SKM-1 treated with dmso at 0.1 percent for 144 hours (cell line): ENCODE data around the gene SYCP1.
"Not testable (repeated sequence)": the region's sequence is repeated elsewhere in the genome, so short reads cannot be mapped to it uniquely, and the experiment has no call there.

ENCODE experiments used
- DNase-seq: peaks from one replicate; lab custom pipeline; 2025; ENCODE audit not compliant: unreplicated experiment; lab: John Stamatoyannopoulos, UW

SYCP1 gene, protein sequence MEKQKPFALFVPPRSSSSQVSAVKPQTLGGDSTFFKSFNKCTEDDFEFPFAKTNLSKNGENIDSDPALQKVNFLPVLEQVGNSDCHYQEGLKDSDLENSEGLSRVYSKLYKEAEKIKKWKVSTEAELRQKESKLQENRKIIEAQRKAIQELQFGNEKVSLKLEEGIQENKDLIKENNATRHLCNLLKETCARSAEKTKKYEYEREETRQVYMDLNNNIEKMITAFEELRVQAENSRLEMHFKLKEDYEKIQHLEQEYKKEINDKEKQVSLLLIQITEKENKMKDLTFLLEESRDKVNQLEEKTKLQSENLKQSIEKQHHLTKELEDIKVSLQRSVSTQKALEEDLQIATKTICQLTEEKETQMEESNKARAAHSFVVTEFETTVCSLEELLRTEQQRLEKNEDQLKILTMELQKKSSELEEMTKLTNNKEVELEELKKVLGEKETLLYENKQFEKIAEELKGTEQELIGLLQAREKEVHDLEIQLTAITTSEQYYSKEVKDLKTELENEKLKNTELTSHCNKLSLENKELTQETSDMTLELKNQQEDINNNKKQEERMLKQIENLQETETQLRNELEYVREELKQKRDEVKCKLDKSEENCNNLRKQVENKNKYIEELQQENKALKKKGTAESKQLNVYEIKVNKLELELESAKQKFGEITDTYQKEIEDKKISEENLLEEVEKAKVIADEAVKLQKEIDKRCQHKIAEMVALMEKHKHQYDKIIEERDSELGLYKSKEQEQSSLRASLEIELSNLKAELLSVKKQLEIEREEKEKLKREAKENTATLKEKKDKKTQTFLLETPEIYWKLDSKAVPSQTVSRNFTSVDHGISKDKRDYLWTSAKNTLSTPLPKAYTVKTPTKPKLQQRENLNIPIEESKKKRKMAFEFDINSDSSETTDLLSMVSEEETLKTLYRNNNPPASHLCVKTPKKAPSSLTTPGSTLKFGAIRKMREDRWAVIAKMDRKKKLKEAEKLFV

DNA sequence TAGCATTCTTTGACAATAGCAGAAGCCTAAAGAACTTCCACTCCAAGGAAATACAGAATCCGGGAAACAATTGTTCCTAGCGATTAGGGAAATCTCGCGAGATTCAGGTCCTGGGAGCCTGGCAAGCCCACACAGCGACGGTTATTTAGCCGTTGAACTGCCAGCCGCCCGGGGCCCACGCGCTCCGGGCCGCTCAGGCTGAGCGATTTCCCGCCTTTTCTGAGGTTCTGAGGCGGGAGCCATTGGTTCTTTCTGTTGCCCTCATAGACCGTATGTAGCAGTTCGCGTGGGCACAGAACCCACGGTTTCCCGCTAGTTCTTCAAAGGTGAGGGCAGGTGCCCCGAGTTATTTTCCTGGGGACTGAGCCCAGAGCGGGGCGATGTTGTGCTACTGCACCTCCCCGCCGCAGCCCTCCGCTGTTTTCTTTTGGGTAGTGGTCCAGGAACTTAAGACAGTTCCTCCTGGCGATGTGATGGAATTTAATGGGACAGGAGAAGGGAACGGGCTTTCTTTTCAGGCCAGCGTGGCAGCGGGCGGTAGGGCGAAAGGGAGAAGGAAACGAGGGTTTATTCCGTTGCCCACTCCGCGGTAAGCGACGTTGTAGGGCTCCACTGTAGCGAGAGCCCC lies at the start of gene SYCP1:
SYCP1 (plus strand) TSS at position 171 of the 628 bp plus-strand sequence. CDS start 602 bp downstream, outside the sequence.
- no peak for DNase-seq

DNA sequence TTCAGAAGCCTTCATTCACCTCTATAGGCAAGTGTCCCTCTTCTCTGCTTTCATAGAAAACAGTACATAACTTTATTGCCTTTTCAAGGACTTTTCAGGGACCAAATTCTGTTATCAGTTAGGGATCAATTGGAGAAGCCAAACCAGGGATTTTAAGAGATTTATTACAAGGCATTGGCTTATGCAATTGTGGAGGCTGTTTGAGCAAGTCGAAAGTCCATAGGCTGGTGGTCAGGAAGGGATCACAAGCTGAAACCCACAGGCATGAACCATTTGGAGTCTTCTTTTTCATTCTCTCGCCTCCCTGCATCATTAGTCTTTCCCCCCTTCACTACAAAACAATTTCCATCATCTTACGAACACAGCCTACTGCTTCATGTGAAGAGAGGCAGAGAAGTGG lies 34.8 kb upstream of the SYCP1 start:
- DNase-seq = no peak

DNA sequence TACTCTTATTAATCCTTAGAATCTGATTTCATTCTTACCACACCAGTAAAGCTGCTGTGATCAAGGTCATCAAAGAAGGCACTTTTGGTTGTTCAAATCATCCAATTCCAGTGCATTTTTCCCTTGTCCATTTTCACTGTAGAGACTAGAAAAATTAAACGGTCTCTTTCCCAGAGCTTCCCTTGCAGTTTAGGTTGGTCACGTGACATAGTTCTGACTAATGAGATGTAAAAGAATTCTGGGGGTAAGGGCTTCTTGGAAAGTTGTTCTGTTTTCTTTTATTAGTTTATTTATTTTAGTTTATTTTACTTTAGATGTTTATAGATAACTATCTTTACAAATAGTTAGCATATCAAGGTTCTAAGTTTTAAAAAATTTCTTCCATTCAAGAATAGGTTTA lies 34.3 kb upstream of the SYCP1 start:
- no peak for DNase-seq

DNA sequence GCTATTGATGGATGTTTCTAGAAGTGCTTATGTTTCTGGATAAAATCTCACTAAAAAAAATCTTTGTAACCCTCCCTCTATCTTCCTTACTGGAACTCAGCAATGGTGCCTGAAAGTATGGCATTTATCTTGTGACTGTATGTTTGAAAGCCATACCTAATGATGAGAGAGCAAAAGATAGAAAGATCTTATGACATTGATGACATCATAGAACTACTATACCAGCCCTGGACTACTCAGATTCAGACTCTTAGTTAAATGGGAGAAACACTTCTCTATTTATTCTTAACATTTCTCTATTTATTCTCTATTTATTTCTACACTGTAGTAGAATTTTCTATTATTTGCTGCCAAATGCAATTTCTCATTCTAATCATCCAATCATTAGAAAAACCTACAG lies 32.7 kb upstream of the SYCP1 start:
- DNase-seq = no peak

DNA sequence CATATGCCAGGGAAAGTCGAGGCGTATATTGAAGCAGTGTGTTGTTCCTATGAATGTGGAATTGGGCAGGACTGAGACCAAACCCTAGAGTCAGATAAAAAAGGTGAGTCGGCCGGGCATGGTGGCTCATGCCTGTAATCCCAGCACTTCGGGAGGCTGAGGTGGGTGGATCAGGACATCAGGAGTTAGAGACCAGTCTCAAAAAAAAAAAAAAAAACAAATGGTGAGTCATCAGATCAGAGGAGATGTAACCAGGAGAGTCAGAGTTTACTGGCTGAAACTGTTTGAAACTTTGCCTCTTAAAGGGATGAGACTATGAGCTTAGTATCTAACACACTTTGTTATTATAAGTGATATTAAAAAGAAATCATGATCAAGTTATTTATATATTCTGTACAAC lies 26.4 kb upstream of the SYCP1 start:
- no peak for DNase-seq

DNA sequence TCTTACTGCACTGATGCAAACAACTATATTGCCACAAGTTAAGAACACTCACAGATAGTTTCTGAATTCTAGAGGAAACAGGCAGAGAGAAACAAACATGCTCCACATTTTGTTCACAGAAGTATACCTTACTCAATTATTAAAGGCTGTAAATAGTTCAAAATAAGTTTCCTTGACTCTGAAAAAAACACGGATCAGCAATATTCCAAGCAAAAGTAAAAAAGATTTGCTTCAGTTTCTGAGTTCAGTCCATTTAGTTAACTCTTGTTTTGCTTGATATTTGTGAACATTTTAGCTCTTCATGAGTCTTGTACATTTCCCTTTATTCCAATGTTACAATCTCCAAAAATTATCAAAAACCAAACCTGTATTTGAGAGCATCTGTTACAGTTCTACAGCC lies 24.6 kb upstream of the SYCP1 start:
- DNase-seq = not testable (repeated sequence)

DNA sequence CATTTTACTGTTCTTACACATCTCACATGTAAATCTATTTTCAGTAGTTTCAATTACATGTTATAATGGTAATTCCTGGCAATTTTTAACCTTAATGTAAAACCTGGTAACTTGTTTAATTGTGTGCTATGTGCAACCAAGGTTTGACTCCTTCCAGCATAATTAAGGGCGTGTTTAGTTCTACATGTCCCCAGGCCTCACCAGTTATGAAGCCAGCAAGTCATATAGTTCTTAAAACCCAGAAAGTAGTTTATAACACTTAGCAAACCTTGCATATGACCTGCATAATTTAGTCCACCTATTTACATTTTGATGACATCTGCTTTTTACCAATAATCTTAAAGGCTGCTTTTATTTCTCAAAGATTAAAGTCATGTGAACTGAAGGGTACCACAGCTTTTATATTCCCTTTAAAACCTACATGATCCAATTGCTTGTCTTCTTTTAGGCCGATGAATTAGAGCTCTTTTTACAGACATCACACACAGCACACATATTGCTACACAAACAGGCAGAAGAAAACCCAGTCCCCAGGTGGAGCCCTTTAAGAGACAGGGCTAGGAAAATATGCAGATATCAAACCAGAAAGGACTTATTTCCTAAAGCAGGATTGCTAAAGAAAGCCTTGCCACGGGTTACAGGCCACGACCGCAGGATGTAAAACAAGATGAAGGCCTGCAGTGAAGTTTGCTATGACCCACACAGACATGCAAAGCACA lies 23.2 kb upstream of the SYCP1 start:
- DNase-seq = no peak

DNA sequence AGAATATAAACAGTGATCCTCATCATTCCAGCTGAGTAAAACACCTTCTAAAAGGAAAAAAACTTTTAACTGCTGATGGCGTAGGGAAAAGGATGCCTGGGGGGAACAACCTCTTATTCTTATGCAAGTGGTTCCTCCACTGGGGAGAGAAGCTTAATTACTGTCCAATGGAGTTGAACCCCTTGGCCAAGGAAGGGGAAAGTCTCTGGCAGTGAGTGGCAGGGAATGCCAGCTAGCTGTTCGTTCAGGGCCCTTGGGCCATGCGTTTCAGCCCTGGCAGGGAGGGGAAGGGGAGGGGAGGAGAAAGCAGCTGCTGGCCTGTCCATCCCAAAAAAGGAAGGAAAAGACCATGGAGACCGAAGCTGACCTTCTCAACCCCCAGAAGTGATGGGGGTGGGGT lies 22.6 kb upstream of the SYCP1 start:
- no peak for DNase-seq

DNA sequence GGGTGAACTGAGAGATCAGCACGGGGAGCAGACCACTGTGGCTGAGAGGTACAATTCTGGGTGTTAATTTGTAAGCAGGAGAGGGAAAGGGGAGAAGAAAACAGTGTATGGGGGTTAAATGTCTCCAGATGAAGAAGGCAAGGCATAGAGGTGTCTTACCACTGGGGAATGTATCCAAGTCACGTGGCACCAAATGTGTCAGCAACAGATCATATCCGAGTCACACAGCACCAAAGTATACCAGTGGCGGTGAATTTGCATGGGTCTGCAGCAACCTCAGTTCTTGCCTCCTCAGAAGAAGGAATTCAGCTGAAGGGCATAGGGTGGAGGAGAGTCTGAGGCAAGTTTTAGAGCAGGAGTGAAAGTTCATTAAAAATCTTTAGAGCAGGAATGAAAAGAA lies 21.2 kb upstream of the SYCP1 start:
- no peak for DNase-seq

DNA sequence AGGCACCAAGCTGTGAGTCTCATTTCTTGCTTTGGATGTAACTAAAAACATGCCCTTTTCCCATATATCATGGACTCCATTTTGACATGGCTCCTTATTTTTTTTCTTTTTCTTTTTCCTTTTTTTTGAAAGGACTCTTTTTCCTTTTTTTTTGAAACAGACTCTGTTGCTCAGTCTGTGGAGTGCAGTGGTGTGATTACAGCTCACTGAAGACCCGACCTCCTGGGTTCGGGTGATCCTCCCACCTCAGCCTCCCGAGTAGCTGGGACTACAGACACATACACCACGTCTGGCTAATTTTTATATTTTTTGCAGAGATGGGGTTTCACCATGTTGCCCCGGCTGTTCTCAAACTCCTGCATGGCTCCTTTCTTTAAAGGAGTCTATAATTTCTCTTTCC lies 10.4 kb upstream of the SYCP1 start:
- no peak for DNase-seq

DNA sequence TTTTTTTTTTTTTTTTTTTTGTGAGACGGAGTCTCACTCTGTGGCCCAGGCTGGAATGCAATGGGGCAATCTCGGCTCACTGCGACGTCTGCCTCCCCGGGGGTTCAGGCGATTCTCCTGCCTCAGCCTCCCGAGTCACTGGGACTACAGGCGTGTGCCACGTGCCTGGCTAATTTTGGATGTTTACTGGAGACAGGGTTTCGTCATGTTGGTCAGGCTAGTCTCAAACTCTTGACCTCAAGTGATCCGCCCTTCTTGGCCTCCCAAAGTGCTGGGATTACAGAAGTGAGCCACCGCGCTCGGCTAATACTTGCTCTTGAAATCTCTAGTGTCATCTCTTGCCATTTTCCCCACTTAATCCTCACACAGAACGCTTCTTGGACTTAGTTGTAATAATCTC lies 1.1 kb upstream of the SYCP1 start:
- DNase-seq = no peak

DNA sequence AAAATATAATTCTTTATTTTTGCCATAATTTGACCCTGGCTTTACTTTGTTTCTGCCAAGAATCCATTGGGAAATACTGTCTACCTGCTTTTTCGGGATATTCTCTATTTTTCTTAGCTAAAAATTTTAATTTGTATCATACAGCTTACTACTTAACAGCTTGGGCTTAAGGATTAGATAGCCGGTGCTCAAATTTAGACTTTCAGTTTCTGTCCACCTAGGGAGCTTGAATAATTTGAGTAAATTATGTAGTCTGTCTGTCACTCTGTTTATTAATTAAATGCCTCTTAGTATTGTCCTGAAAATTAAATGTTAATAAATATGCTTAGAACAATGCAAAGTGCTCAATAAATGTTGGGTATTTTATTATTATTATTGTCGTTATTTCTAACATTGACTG lies 6.7 kb downstream of the SYCP1 start:
- no peak for DNase-seq

DNA sequence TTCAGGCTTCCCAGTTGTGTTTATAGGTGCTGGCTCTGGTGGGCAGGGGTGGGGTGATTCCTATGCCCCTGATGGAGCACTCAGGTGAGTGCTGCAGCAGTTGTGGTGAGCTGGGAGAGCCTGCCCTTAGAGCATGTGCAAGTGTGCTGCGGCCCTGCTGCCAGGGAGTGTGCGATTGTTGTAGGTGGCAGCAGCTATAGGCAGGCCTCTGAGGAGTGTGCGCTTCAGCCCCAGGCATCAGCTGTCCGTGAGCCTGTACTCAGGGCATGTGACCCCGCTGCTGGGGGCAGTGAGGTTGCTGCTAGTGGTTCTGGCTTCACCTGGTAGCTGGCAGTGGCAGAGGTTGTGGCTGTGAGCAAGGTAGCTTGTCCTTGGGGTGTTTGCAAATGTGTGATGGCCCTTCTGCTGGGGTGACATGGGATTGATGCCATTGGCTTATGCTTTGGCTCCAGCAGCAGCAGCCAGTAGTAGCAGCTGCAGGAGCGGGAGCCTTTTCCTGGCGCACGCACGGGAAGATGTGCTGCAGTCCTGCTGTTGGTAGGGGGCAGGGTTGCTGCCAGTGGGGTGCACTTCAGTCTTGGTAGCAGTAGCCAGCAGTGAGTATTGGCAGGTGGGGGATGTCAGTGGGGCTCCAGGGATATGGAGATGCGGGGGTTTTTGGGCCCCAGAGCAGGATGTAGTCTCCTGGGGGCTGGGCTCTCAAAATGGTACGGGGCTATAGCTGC lies 37.7 kb downstream of the SYCP1 start:
- no peak for DNase-seq

DNA sequence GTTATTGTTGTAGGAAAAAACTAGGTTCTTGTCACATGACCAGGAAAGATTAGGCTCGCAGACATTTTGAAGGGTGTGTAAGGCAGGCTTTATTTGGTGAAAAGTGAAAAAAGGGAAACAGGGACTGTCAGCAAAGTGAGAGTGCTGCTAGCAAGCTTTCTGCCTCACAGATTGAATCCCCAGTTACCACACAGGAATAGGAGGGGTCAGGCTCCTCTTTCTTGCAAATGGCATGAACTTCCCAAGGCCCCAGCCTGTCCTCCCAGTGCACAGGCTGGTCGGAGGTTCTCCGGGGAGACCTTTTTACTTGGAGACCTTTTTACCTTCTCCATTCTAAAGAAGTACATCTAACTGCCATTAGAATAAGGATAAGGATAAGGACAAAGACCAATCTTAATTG lies 42.1 kb downstream of the SYCP1 start:
- DNase-seq = no peak

DNA sequence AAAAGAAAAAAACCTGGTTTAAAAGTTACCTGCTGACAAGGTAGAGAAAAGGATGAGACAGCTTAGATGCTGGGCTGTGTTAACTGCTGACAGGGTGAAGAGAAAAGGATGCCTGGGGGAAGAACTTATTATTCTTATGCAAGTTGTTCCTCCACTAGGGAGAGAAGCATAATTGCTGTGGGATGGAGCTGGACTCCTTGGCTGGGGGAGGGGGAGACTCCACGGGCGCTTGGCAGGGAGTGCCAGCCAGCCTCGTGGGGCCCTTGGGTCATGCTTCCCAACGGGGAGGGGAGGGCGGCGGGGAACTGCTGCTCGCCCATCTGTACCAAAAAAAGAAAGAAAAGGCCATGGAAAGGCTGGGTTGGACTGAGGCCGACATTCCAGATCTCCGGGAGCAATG lies 47.2 kb downstream of the SYCP1 start:
- DNase-seq = no peak

DNA sequence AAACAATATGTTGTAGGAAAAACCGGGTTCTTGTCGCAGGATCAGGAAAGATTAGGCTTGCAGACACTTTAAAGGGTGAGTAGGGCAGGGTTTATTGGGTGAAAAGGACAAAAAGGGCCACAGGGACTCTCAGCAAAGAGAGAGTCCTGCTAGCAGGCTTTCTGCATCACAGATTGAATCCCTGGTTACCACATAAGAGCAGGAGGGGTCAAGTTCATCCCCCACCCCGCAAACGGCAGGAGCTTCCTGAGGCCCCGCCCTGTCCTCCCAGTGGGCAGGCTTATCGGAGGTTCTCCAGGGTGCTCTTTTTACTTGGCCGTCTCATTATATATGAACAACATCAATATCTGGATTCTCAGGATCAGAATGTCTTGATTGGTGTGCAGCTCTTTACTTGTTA lies 47.7 kb downstream of the SYCP1 start:
- DNase-seq = no peak

DNA sequence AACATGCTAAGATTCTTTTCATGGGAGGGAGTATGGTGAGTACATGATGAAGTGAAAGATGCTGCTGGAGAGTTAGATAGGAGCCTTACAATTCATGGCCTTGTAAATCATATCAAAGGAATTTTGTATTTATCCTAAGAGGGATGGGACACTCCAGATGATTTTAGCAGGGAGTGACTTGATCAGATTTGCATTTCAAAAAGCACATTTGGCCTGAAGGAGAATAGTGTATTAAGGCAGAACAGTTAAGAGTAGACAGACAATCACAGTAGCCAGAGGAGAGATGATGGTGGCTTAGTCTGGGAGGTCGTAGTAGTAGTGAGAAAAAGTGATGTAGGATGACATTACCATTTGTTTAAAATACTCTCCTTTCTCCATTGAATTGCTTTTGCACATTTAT lies 48.8 kb downstream of the SYCP1 start:
- no peak for DNase-seq

DNA sequence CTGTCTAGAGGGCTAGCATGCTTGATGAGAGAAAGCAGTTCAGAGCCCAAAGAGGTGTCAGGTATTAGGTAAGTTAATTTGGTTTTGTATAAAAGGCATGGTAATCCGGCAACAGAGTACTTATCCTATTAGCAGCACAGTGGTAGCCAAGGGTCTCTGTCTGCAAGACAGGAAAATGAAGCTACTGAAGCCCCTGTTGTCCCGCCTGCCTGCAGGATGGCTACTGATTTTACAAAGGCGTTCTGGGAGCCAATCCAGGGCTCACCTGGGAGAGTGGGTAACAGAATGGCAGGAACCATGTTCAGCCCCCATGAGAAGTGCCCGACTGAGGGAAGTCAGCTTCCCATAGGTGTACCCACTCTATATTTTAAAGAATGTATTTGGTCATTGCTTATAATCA lies 61.1 kb downstream of the SYCP1 start:
- DNase-seq = not testable (repeated sequence)

DNA sequence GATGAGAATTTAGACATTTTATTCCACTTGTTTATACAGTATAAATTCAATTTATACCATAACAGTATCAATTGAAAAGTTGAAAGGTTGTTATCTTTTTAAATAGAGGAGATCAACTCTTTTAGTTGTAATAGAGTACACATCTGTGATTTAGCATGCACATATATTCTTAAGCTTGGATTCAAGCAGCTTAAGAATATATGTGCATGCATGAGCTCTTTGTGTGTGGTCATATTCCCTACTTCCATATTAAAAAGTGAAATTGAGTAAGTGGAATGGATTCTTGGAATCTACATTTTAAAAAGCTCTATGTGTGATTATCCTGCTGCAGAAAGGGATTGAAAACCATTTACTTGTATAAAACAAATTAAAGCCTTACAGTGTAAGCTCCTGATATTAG lies 71.9 kb downstream of the SYCP1 start:
- no peak for DNase-seq

DNA sequence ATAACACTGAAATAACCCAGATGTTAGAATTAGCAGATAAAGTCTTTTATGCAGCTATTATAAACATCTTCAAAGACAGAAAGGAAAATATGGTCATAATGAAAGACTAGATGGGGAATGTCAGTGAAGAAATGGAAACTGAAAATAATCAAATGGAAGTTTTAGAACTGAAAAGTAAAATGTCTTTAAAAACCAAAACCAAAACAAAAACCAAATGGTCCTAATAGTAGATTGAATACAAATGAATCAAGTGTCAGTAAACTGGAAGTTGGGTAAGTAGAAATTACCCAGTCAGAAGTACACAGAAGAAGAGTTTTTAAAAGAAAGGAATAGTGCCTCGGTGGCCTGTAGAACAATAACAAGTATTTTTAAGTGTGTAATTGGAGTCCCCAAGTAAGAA lies 72.7 kb downstream of the SYCP1 start:
- no peak for DNase-seq
